Stimulated activated CD8-positive, alpha-beta memory T cell treated with anti-CD3 and anti-CD28 coated beads, Interleukin-4, amount 100 ng/mL, for 4 hours (primary cell): ENCODE results near the gene FBXL17.

Source experiments
- DNase-seq, 2 donors: peaks; one replicate each; pipeline ENCODE4 v3.0.0-alpha.2; 2020; ENCODE audit warnings: low read depth in 2 of 2, low spot score in 1 of 2

Gene FBXL17

GRCh38 chr5:107820429-107820828 is 561.5 kb downstream of the FBXL17 start:
- no peak for DNase-seq

GRCh38 chr5:107817951-107818350 is 563.9 kb downstream of the FBXL17 start:
- DNase-seq: no peak

- no peak for DNase-seq
Measured at GRCh38 chr5:107817436-107817835, 564.5 kb downstream of the FBXL17 start.

GRCh38 chr5:107815109-107815508 is 566.8 kb downstream of the FBXL17 start:
- DNase-seq: no peak

GRCh38 chr5:107814183-107814827 is 567.6 kb downstream of the FBXL17 start:
- DNase-seq: no peak

GRCh38 chr5:107813559-107813958 is 568.3 kb downstream of the FBXL17 start:
- DNase-seq: no peak

- no peak for DNase-seq
Measured at GRCh38 chr5:107812570-107813141, 569.2 kb downstream of the FBXL17 start.

GRCh38 chr5:107809201-107810034 is 572.5 kb downstream of the FBXL17 start:
- DNase-seq: no peak
